Right lobe of liver (tissue), 6 donors: Measurements from ENCODE around the gene PEAK3. TPM values are rescaled to one million over a fixed set of nuclear protein-coding genes. Genes with fewer than 3 reads are reported as not detected.

Experiments
- ATAC-seq, 4 donors: fragments of 200-7000 bp; cut with Tn5 transposase; one replicate each; pipeline ENCODE4 v1.9.1; 2020; ENCODE audit warnings: mild to moderate bottlenecking in 4 of 4, moderate library complexity in 4 of 4
- DNase-seq, 3 donors: peaks; one replicate each; pipeline ENCODE4 v3.0.0-alpha.2; 2020
- H3K27ac ChIP-seq, 3 donors: fragments of 200-600 bp; one replicate each; pipeline ENCODE4 v1.8.0; 2022
- H3K27me3 ChIP-seq, 2 donors: fragments of 200-600 bp; one replicate each; pipeline ENCODE4 v1.8.0; 2022
- H3K36me3 ChIP-seq, 4 donors: fragments of 200-600 bp; sonication (generic) in 1 of 4; one replicate each; pipeline versions ENCODE4 v1.5.1 to v1.8.0; 2017 to 2022; ENCODE audit warnings: control low read depth in 1 of 4
- H3K4me1 ChIP-seq, 4 donors: fragments of 200-600 bp; sonication (generic) in 1 of 4; one replicate each; pipeline versions ENCODE4 v1.5.1 to v1.8.0; 2017 to 2022; ENCODE audit warnings: control low read depth in 1 of 4
- H3K4me3 ChIP-seq, 3 donors: fragments of 200-600 bp; one replicate each; pipeline ENCODE4 v1.8.0; 2022
- H3K9me3 ChIP-seq, 4 donors: fragments of 200-600 bp; sonication (generic) in 1 of 4; one replicate each; pipeline versions ENCODE4 v1.5.1 to v1.8.0; 2017 to 2022; ENCODE audit warnings: control low read depth in 1 of 4
- CTCF ChIP-seq, 4 donors: fragments of 200-600 bp in 3 of 4; fragments of 450-650 bp in 1 of 4; IDR thresholded peaks; one replicate each; pipeline versions ENCODE4 v1.5.1 to v1.8.0; 2016 to 2022; ENCODE audit warnings: antibody characterized with exemption in 4 of 4, mild to moderate bottlenecking in 2 of 4
- POLR2A ChIP-seq: fragments of 450-650 bp; IDR thresholded peaks from one replicate; pipeline ENCODE4 v1.6.1; 2017; ENCODE audit warnings: antibody characterized with exemption, mild to moderate bottlenecking
- WGBS: methylation state at CpG from one replicate; pipeline ENCODE4 v1.1.6; 2018; ENCODE audit warnings: low coverage, low lambda C conversion rate; ENCODE audit not compliant: insufficient coverage; ENCODE audit errors: missing lambda C conversion rate; 5-methylcytosine and 5-hydroxymethylcytosine counted together
- intact Hi-C, 2 donors: fragments of 100-400 bp; cut with DNase I; formaldehyde crosslinking; loops; one replicate each; pipeline versions ENCODE4 v1.11.2 to v1.14.1; 2022
- total RNA-seq, 6 experiments: library from RNA; depleted of rRNA in 2 of 6; stranded (reverse); fragments of >200 nt in 2 of 6; fragmentation: NEBNext Ultra II Directional in 3 of 6; extraction: Animal tissue kit (Norgen Biotek cat#: 25700) in 3 of 6; gene quantifications; one replicate each; pipeline versions ENCODE4 v1.1.0 to v1.2.4, GENCODE V29; 2016 to 2023
- donor health status: DM: no; HTN: yes; CAD: no.
- donor health status: DM: no; HTN: no; CAD: no.
- donor health status: DM: no; HTN: no; CAD: no.
- donor health status: DM: no; HTN: yes; CAD: no.
- donor health status: DM: no; HTN: yes; CAD: no.

PEAK3 gene
- total RNA-seq, 6 experiments from 2014 or later: 0.07 to 0.49 (median 0.36) TPM

DNA sequence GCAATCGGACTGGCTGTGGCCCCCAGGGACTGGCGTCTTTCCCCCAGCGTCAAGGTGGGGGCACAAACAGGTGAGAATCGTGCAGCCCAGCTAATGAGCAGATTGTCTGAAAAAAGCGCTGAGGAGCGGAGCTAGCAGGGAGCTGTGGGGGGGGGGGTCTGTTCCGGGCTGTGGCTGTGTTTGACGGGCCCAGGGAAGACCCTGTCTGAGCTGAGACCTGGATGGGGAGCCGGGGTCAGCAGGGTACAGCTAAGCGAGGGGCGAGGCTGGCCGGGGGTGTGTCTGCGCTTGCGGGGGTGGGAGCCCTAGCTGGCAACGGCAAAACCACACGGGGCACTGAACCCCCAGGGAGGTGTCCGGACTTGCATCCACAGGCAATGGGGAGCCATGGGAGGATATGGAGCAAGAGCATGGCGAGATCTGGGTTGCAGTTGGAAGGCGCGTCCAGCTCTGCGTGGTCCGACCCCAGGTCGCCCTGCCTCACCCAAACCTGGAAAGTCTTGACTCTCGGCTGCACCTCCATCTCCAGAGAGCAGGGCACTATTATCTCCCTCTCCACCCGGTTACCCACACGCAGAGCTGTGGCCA, 21.3 kb upstream of the PEAK3 start:
- no peak overlapping the region for H3K4me3 ChIP-seq
- intact Hi-C loops: no loop called here
- no peaks in the 10 kb centered on the region for H3K27me3 ChIP-seq
- no peaks in the 10 kb centered on the region for H3K9me3 ChIP-seq
- 52% methylated on average over 16 of the region's 26 CpGs for WGBS
- no peak for TF ChIP-seq POLR2A
- TF ChIP-seq CTCF (IDR thresholded peaks at IDR 0.05): no peak
- no peak overlapping the region for H3K27ac ChIP-seq
- DNase-seq (no peak), ATAC-seq (no peak)
- no peaks in the 10 kb centered on the region for H3K4me1 ChIP-seq
- H3K36me3 ChIP-seq: no peaks in the 10 kb centered on the region

- H3K27me3 ChIP-seq: no peaks in the 10 kb centered on the region
- H3K36me3 ChIP-seq: no peaks in the 10 kb centered on the region
- ATAC-seq (peak; percentile 26 to 61 (median 46)), DNase-seq (peak in 1 of 3 donors; percentile 51)
- H3K27ac ChIP-seq: no peak overlapping the region
- TF ChIP-seq CTCF (IDR thresholded peaks at IDR 0.05) (no peak), POLR2A (no peak)
- H3K4me1 ChIP-seq: no peaks in the 10 kb centered on the region
- H3K9me3 ChIP-seq: no peaks in the 10 kb centered on the region
- intact Hi-C loops: no loop called here
- WGBS: 21% methylated on average over 17 of the region's 62 CpGs
- no peak overlapping the region for H3K4me3 ChIP-seq
Measured at GRCh38 chr19:2302319-2303210, 20.6 kb upstream of the PEAK3 start.

DNA sequence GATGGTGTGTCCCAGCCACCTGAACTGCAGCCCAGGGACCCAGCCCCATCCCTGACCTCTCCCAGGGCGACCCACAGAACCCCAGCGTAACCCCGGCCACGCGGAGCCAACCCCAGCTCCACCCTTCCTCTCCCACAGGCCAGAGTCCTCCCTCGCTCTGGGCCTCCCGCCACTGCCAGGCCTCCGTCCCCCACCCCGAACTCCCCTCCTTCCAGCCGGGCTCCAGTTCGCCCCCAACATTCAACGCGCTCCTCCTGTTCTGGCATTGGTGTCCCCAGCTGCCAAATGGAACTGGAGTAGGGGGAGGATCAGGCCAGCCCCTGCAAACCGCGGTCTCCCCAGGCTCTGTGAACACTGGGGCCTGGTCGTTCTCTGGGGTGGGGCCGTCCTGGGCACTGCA, 18.6 kb upstream of the PEAK3 start:
- H3K4me1 ChIP-seq: no peaks in the 10 kb centered on the region
- DNase-seq: no peak
- 84% methylated on average over 12 of the region's 17 CpGs for WGBS
- no peaks in the 10 kb centered on the region for H3K36me3 ChIP-seq
- no peak overlapping the region for H3K27ac ChIP-seq
- H3K4me3 ChIP-seq: no peak overlapping the region
- no peaks in the 10 kb centered on the region for H3K9me3 ChIP-seq
- no peaks in the 10 kb centered on the region for H3K27me3 ChIP-seq
- TF ChIP-seq CTCF (IDR thresholded peaks at IDR 0.05) (no peak), POLR2A (no peak)
- peak in 1 of 4 donors; percentile 30 for ATAC-seq
- intact Hi-C loops: no loop called here

GRCh38 chr19:2296141-2296540, 14.2 kb upstream of the PEAK3 start:
- DNase-seq (no peak), ATAC-seq (no peak)

More at GRCh38 chr19:2296141-2296540, 14.2 kb upstream of the PEAK3 start:
- TF ChIP-seq POLR2A (no peak), CTCF (IDR thresholded peaks at IDR 0.05) (no peak)
- Histone ChIP-seq H3K36me3 (no peaks in the 10 kb centered on the region), H3K9me3 (no peaks in the 10 kb centered on the region), H3K27ac (no peak overlapping the region), H3K4me3 (no peak overlapping the region), H3K27me3 (peaks cover 0 to 7% of the 10 kb centered on the region in 2 donors), H3K4me1 (peaks cover 0 to 5% (median 0%) of the 10 kb centered on the region in 4 donors)
- intact Hi-C loops: no loop called here
- WGBS: 40% methylated on average over 3 of the region's 16 CpGs
